ENCODE measurements around the gene PNCK.
"Not testable (repeated sequence)": the region's sequence is repeated elsewhere in the genome, so short reads cannot be mapped to it uniquely, and the experiment has no call there.

Gene PNCK

GRCh38 chrX:153697924-153698865 lies 24.6 kb upstream of the PNCK start:
- DNase-seq, result no peak

GRCh38 chrX:153696986-153697722 lies 23.5 kb upstream of the PNCK start:
- not testable (repeated sequence) for DNase-seq

- not testable (repeated sequence) for DNase-seq
Observed at GRCh38 chrX:153696538-153696937, 22.9 kb upstream of the PNCK start.

GRCh38 chrX:153696100-153696499 lies 22.5 kb upstream of the PNCK start:
- DNase-seq, result no peak

GRCh38 chrX:153694687-153695270 lies 21.2 kb upstream of the PNCK start:
- DNase-seq, result no peak

- not testable (repeated sequence) for DNase-seq
Observed at GRCh38 chrX:153694256-153694655, 20.6 kb upstream of the PNCK start.

GRCh38 chrX:153693216-153694086 lies 19.8 kb upstream of the PNCK start:
- DNase-seq, result no peak

GRCh38 chrX:153692611-153693156 lies 19.1 kb upstream of the PNCK start:
- no peak for DNase-seq

GRCh38 chrX:153692003-153692402 lies 18.4 kb upstream of the PNCK start:
- DNase-seq, result no peak

GRCh38 chrX:153691032-153691827 lies 17.6 kb upstream of the PNCK start:
- DNase-seq, result not testable (repeated sequence)

- DNase-seq, result no peak
Observed at GRCh38 chrX:153690466-153690865, 16.9 kb upstream of the PNCK start.

GRCh38 chrX:153689654-153690465 lies 16.2 kb upstream of the PNCK start:
- no peak for DNase-seq

- DNase-seq, result no peak
Observed at GRCh38 chrX:153688911-153689590, 15.4 kb upstream of the PNCK start.

- DNase-seq, result no peak
Observed at GRCh38 chrX:153688506-153688905, 14.9 kb upstream of the PNCK start.

- DNase-seq, result peak in 2 of 4 experiments; percentile 27 to 36
Observed at GRCh38 chrX:153688071-153688470, 14.5 kb upstream of the PNCK start.

GRCh38 chrX:153687121-153688039 lies 13.8 kb upstream of the PNCK start, which contains the start of gene SLC6A8:
TSS of gene SLC6A8 (plus strand) at chrX:153687926. CDS start at chrX:153688575, 649 bp downstream.
- peak; percentile 43 to 78 (median 65) for DNase-seq

- no peak for DNase-seq
Observed at GRCh38 chrX:153686711-153687110, 13.1 kb upstream of the PNCK start.
